Measurements from ENCODE around the gene CAPG. TPM values are rescaled to one million over a fixed set of nuclear protein-coding genes. Genes with fewer than 3 reads are reported as not detected.

The CAPG gene
- total RNA-seq, 1 donor from 2014 or later, result 76.4 TPM

GRCh38 chr2:85428343-85428881 is 18.2 kb upstream of the CAPG start:
- no peak overlapping the region for H3K4me3 Mint-ChIP-seq (ENCODE audit: unreplicated experiment)
- TF ChIP-seq CTCF (IDR thresholded peaks at IDR 0.05; ENCODE audit: unreplicated experiment), result no peak
- H3K27ac Mint-ChIP-seq (ENCODE audit: unreplicated experiment), result no peak overlapping the region
- H3K4me1 Mint-ChIP-seq (ENCODE audit: unreplicated experiment), result peaks cover 5% of the 10 kb centered on the region
- peaks cover 13% of the 10 kb centered on the region for H3K27me3 Mint-ChIP-seq (ENCODE audit: unreplicated experiment)
- no peaks in the 10 kb centered on the region for H3K36me3 Mint-ChIP-seq (ENCODE audit: low read depth, unreplicated experiment)
- DNase-seq (ENCODE audit: low spot score), result no peak
- no peaks in the 10 kb centered on the region for H3K9me3 Mint-ChIP-seq (ENCODE audit: unreplicated experiment)

DNA sequence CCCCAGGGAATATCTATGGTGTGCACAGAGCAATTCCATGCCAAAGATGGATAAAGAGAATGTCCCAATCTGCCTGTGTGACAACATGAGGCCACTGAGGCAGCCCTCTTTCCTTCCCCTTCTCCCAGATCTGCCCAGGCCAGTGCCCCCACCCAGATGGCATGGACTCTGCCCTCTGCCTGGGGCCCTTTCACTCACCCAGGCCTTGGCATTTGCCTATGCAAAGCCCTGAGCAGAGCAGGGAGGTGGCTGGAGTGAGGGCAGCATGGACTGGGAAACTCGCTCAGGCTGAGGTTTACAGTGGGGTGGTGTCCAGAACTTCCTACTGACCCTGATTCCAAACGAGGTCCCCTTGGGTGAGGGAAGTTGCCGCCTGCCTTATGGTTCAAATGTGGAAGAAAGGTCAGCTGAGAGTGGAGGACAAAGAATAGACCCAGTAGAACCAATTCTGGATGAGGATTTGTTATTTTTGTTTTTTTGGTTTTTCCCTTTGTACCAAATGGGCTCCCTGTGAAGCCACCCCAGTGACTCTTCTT is 17.2 kb upstream of the CAPG start:
- Mint-ChIP-seq H3K27ac (ENCODE audit: unreplicated experiment) (no peak overlapping the region), H3K36me3 (ENCODE audit: low read depth, unreplicated experiment) (no peaks in the 10 kb centered on the region), H3K4me3 (ENCODE audit: unreplicated experiment) (no peak overlapping the region), H3K4me1 (ENCODE audit: unreplicated experiment) (peaks cover 7% of the 10 kb centered on the region), H3K27me3 (ENCODE audit: unreplicated experiment) (peaks cover 13% of the 10 kb centered on the region), H3K9me3 (ENCODE audit: unreplicated experiment) (no peaks in the 10 kb centered on the region)
- TF ChIP-seq CTCF (IDR thresholded peaks at IDR 0.05; ENCODE audit: unreplicated experiment), result no peak
- no peak for DNase-seq (ENCODE audit: low spot score)

- no peak overlapping the region for H3K4me3 Mint-ChIP-seq (ENCODE audit: unreplicated experiment)
Observed at GRCh38 chr2:85425588-85425987, 15.4 kb upstream of the CAPG start.

DNA sequence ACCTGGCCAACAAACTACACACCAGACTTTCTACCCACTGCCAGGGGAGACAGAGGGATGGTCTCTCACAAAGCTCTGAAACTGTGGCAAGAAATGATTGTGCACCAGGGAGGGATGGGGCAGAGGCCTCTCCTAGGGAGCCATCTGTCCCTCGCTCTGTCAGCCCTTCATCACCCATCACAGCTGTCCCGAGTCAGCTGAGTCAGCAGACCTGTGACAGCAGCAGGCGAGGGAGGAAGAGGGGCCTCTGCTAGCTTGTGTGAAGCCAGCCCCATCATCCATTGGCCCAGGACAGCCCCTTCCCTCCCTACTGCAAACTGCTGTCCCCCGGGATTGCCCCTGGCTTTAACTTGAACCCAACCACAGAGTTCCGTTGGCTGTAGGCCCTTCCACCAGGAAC is 13.4 kb upstream of the CAPG start:
- no peak for TF ChIP-seq CTCF (IDR thresholded peaks at IDR 0.05; ENCODE audit: unreplicated experiment)
- no peaks in the 10 kb centered on the region for H3K36me3 Mint-ChIP-seq (ENCODE audit: low read depth, unreplicated experiment)
- H3K9me3 Mint-ChIP-seq (ENCODE audit: unreplicated experiment), result no peaks in the 10 kb centered on the region
- H3K27ac Mint-ChIP-seq (ENCODE audit: unreplicated experiment), result no peak overlapping the region
- DNase-seq (ENCODE audit: low spot score), result no peak
- no peak overlapping the region for H3K4me3 Mint-ChIP-seq (ENCODE audit: unreplicated experiment)
- peaks cover 31% of the 10 kb centered on the region for H3K4me1 Mint-ChIP-seq (ENCODE audit: unreplicated experiment)
- H3K27me3 Mint-ChIP-seq (ENCODE audit: unreplicated experiment), result peaks cover 15% of the 10 kb centered on the region

More at GRCh38 chr2:85425588-85425987, 15.4 kb upstream of the CAPG start:
- no peak overlapping the region for H3K27ac Mint-ChIP-seq (ENCODE audit: unreplicated experiment)
- TF ChIP-seq CTCF (IDR thresholded peaks at IDR 0.05; ENCODE audit: unreplicated experiment), result no peak
- no peaks in the 10 kb centered on the region for H3K36me3 Mint-ChIP-seq (ENCODE audit: low read depth, unreplicated experiment)
- H3K4me1 Mint-ChIP-seq (ENCODE audit: unreplicated experiment), result peaks cover 22% of the 10 kb centered on the region
- no peak for DNase-seq (ENCODE audit: low spot score)
- no peaks in the 10 kb centered on the region for H3K9me3 Mint-ChIP-seq (ENCODE audit: unreplicated experiment)
- peaks cover 17% of the 10 kb centered on the region for H3K27me3 Mint-ChIP-seq (ENCODE audit: unreplicated experiment)

DNA sequence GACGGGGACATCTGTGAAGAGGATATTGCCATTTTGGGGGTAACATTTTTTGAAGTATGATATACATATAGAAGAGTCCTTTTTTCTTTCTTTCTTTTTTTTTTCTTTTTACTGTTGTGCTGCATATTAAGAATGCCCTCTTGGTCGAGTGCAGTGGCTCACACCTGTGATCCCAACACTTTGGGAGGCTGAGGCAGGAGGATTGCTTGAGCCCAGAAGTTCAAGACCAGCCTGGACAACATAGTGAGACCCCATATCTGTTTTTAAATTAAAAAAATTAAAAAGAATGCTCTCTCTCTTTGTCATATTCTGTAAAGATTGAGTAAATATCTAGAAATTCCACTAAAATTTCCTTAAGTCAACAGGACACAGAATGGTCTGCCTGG is 11.9 kb upstream of the CAPG start:
- H3K27ac Mint-ChIP-seq (ENCODE audit: unreplicated experiment), result peak overlapping the region; percentile 97
- H3K27me3 Mint-ChIP-seq (ENCODE audit: unreplicated experiment), result peaks cover 9% of the 10 kb centered on the region
- no peak for DNase-seq (ENCODE audit: low spot score)
- H3K36me3 Mint-ChIP-seq (ENCODE audit: low read depth, unreplicated experiment), result no peaks in the 10 kb centered on the region
- TF ChIP-seq CTCF (IDR thresholded peaks at IDR 0.05; ENCODE audit: unreplicated experiment), result no peak
- peak overlapping the region; percentile 50 for H3K4me3 Mint-ChIP-seq (ENCODE audit: unreplicated experiment)
- no peaks in the 10 kb centered on the region for H3K9me3 Mint-ChIP-seq (ENCODE audit: unreplicated experiment)
- H3K4me1 Mint-ChIP-seq (ENCODE audit: unreplicated experiment), result peaks cover 31% of the 10 kb centered on the region
